ENCODE data around the gene DUSP18.

- TF ChIP-seq POLR2AphosphoS5 (IDR thresholded peaks at IDR 0.05) (no peak), CTCF (IDR thresholded peaks at IDR 0.05) (no peak), POLR2A (IDR thresholded peaks at IDR 0.05) (no peak)
Observed at GRCh38 chr22:30680991-30681770, 13.5 kb upstream of the DUSP18 start.

Data from breast epithelium (tissue), 3 donors.